Lower lobe of right lung (tissue), 2 donors: ENCODE results near the gene RGL1. TPM values are rescaled to one million over a fixed set of nuclear protein-coding genes. Genes with fewer than 3 reads are reported as not detected.

Experiments
- ATAC-seq, 2 donors: fragments of 200-7000 bp; cut with Tn5 transposase; one replicate each; pipeline ENCODE4 v1.9.1; 2020 to 2022; ENCODE audit warnings: mild to moderate bottlenecking in 2 of 2, moderate library complexity in 2 of 2
- DNase-seq: peaks from one replicate; pipeline ENCODE4 v3.0.0-alpha.2; 2020
- H3K27ac ChIP-seq: fragments of 200-600 bp; one replicate; pipeline ENCODE4 v1.8.0; 2022
- H3K27me3 ChIP-seq: fragments of 200-600 bp; one replicate; pipeline ENCODE4 v1.8.0; 2022; ENCODE audit warnings: low read depth
- H3K36me3 ChIP-seq: fragments of 200-600 bp; one replicate; pipeline ENCODE4 v1.8.0; 2022; ENCODE audit warnings: mild to moderate bottlenecking
- H3K4me1 ChIP-seq: fragments of 200-600 bp; one replicate; pipeline ENCODE4 v1.8.0; 2022
- H3K4me3 ChIP-seq: fragments of 200-600 bp; one replicate; pipeline ENCODE4 v1.8.0; 2022; ENCODE audit warnings: mild to moderate bottlenecking
- H3K9me3 ChIP-seq: fragments of 200-600 bp; one replicate; pipeline ENCODE4 v1.8.0; 2022
- CTCF ChIP-seq: fragments of 200-600 bp; IDR thresholded peaks from one replicate; pipeline ENCODE4 v1.8.0; 2022; ENCODE audit warnings: antibody characterized with exemption, mild to moderate bottlenecking
- intact Hi-C: fragments of 100-400 bp; cut with DNase I; formaldehyde crosslinking; loops from one replicate; pipeline ENCODE4 v1.11.0; 2022
- total RNA-seq: library from RNA; stranded (reverse); fragmentation: NEBNext Ultra II Directional; extraction: Animal tissue kit (Norgen Biotek cat#: 25700); gene quantifications from one replicate; pipeline ENCODE4 v1.2.1, GENCODE V29; 2021
- donor health status: DM: no; HTN: yes; CAD: no; lungs with severe emphysema.

Gene RGL1
- total RNA-seq, 1 donor from 2014 or later = 37.6 TPM

GRCh38 chr1:183892351-183892793 is 87.5 kb downstream of the RGL1 start:
- Histone ChIP-seq H3K27ac (peak overlapping the region; percentile 67), H3K9me3 (no peaks in the 10 kb centered on the region), H3K36me3 (peaks cover 49% of the 10 kb centered on the region), H3K4me1 (peaks cover 63% of the 10 kb centered on the region), H3K27me3 (no peaks in the 10 kb centered on the region), H3K4me3 (no peak overlapping the region)
- intact Hi-C loops = no loop called here
- ATAC-seq (peak; percentile 90 to 96), DNase-seq (no peak)
- no peak for TF ChIP-seq CTCF

GRCh38 chr1:183893561-183894289 is 88.8 kb downstream of the RGL1 start:
- H3K36me3 ChIP-seq = peaks cover 54% of the 10 kb centered on the region
- H3K27me3 ChIP-seq = no peaks in the 10 kb centered on the region
- H3K9me3 ChIP-seq = no peaks in the 10 kb centered on the region
- H3K4me3 ChIP-seq = no peak overlapping the region
- ATAC-seq (no peak), DNase-seq (no peak)
- intact Hi-C loops = no loop called here
- no peak for TF ChIP-seq CTCF
- H3K4me1 ChIP-seq = peaks cover 50% of the 10 kb centered on the region
- H3K27ac ChIP-seq = peak overlapping the region; percentile 67

GRCh38 chr1:183894290-183894565 is 89.3 kb downstream of the RGL1 start:
- no peak overlapping the region for H3K27ac ChIP-seq
- ATAC-seq = no peak
- intact Hi-C loops = no loop called here

GRCh38 chr1:183896466-183897048 is 91.6 kb downstream of the RGL1 start:
- H3K4me1 ChIP-seq = peaks cover 28% of the 10 kb centered on the region
- ATAC-seq = peak; percentile 38 to 73

More at GRCh38 chr1:183894290-183894565, 89.3 kb downstream of the RGL1 start:
- Histone ChIP-seq H3K27me3 (no peaks in the 10 kb centered on the region), H3K36me3 (peaks cover 54% of the 10 kb centered on the region), H3K4me3 (no peak overlapping the region), H3K9me3 (no peaks in the 10 kb centered on the region), H3K4me1 (peaks cover 45% of the 10 kb centered on the region)
- no peak for DNase-seq
- TF ChIP-seq CTCF = no peak

GRCh38 chr1:183898001-183898396 is 93.1 kb downstream of the RGL1 start:
- DNase-seq = no peak
- TF ChIP-seq CTCF = no peak
- no peaks in the 10 kb centered on the region for H3K9me3 ChIP-seq
- peaks cover 22% of the 10 kb centered on the region for H3K4me1 ChIP-seq
- H3K27ac ChIP-seq = no peak overlapping the region
- ATAC-seq = no peak
- H3K4me3 ChIP-seq = no peak overlapping the region
- H3K36me3 ChIP-seq = peaks cover 58% of the 10 kb centered on the region
- no peaks in the 10 kb centered on the region for H3K27me3 ChIP-seq
- intact Hi-C loops = no loop called here

More at GRCh38 chr1:183896466-183897048, 91.6 kb downstream of the RGL1 start:
- DNase-seq = no peak
- TF ChIP-seq CTCF = no peak
- Histone ChIP-seq H3K27ac (no peak overlapping the region), H3K27me3 (no peaks in the 10 kb centered on the region), H3K36me3 (peaks cover 59% of the 10 kb centered on the region), H3K4me3 (no peak overlapping the region), H3K9me3 (no peaks in the 10 kb centered on the region)
- intact Hi-C loops = no loop called here
